Astrocyte (in vitro differentiated cells and primary cell): Measurements from ENCODE around the gene C20orf144.

Experiments used
- EZH2 ChIP-seq: IDR thresholded peaks from 2 replicates; pipeline ENCODE4 v1.6.1; 2012; ENCODE audit warnings: mild to moderate bottlenecking, low read length, inconsistent platforms; ENCODE audit not compliant: insufficient read depth
- TF ChIP-seq, protein P1 (sequence below): IDR thresholded peaks from 2 replicates; pipeline ENCODE4 v1.5.1; 2011; ENCODE audit warnings: low read depth, mild to moderate bottlenecking, inconsistent platforms, low read length, moderate library complexity; ENCODE audit not compliant: insufficient read depth

- TF ChIP-seq, protein P1, sequence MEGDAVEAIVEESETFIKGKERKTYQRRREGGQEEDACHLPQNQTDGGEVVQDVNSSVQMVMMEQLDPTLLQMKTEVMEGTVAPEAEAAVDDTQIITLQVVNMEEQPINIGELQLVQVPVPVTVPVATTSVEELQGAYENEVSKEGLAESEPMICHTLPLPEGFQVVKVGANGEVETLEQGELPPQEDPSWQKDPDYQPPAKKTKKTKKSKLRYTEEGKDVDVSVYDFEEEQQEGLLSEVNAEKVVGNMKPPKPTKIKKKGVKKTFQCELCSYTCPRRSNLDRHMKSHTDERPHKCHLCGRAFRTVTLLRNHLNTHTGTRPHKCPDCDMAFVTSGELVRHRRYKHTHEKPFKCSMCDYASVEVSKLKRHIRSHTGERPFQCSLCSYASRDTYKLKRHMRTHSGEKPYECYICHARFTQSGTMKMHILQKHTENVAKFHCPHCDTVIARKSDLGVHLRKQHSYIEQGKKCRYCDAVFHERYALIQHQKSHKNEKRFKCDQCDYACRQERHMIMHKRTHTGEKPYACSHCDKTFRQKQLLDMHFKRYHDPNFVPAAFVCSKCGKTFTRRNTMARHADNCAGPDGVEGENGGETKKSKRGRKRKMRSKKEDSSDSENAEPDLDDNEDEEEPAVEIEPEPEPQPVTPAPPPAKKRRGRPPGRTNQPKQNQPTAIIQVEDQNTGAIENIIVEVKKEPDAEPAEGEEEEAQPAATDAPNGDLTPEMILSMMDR: no peak
- no peak for TF ChIP-seq EZH2
These were observed 3.2 kb upstream of the C20orf144 start for GRCh38 chr20:33658929-33659328.
